ENCODE data around the gene NPR1. TPM values are rescaled to one million over a fixed set of nuclear protein-coding genes. Genes with fewer than 3 reads are reported as not detected.
"Not testable (repeated sequence)": the region's sequence is repeated elsewhere in the genome, so short reads cannot be mapped to it uniquely, and the experiment has no call there.

NPR1 gene
- total RNA-seq, 3 donors from 2014 or later, result 2.3 to 16.4 (median 6.0) TPM

- Histone ChIP-seq H3K9me3 (no peaks in the 10 kb centered on the region), H3K4me1 (ENCODE audit: low read depth) (no peaks in the 10 kb centered on the region), H3K36me3 (ENCODE audit: low read depth) (no peaks in the 10 kb centered on the region), H3K4me3 (no peak overlapping the region)
- no peak for TF ChIP-seq CTCF (IDR thresholded peaks at IDR 0.05)
- ATAC-seq, result no peak
- intact Hi-C loops (cut with DNase I, micrococcal nuclease), result no loop called here
- DNase-seq, result no peak
Measured at GRCh38 chr1:153699768-153700167, 21.3 kb downstream of the NPR1 start.

GRCh38 chr1:153705484-153705883, 27.0 kb downstream of the NPR1 start:
- TF ChIP-seq CTCF (IDR thresholded peaks at IDR 0.05), result no peak
- H3K9me3 ChIP-seq, result no peaks in the 10 kb centered on the region
- ATAC-seq (no peak), DNase-seq (no peak)
- no peaks in the 10 kb centered on the region for H3K4me1 ChIP-seq (ENCODE audit: low read depth)
- intact Hi-C loops (cut with DNase I, micrococcal nuclease), result no loop called here
- H3K4me3 ChIP-seq, result no peak overlapping the region
- H3K36me3 ChIP-seq (ENCODE audit: low read depth), result no peaks in the 10 kb centered on the region

GRCh38 chr1:153711026-153711425, 32.5 kb downstream of the NPR1 start:
- intact Hi-C loops (cut with DNase I, micrococcal nuclease), result no loop called here

GRCh38 chr1:153716211-153716610, 37.7 kb downstream of the NPR1 start:
- intact Hi-C loops (cut with DNase I, micrococcal nuclease); ATAC-seq; H3K4me3 ChIP-seq; H3K9me3 ChIP-seq; H3K4me1 ChIP-seq (ENCODE audit: low read depth); DNase-seq; H3K36me3 ChIP-seq (ENCODE audit: low read depth): not testable (repeated sequence)

More at GRCh38 chr1:153711026-153711425, 32.5 kb downstream of the NPR1 start:
- H3K9me3 ChIP-seq, result no peaks in the 10 kb centered on the region
- no peak for ATAC-seq
- no peak overlapping the region for H3K4me3 ChIP-seq
- H3K36me3 ChIP-seq (ENCODE audit: low read depth), result no peaks in the 10 kb centered on the region
- H3K4me1 ChIP-seq (ENCODE audit: low read depth), result peaks cover 2% of the 10 kb centered on the region
- DNase-seq, result no peak
- TF ChIP-seq CTCF (IDR thresholded peaks at IDR 0.05), result no peak

GRCh38 chr1:153717330-153717729, 38.8 kb downstream of the NPR1 start:
- Histone ChIP-seq H3K36me3 (ENCODE audit: low read depth) (no peaks in the 10 kb centered on the region), H3K9me3 (no peaks in the 10 kb centered on the region), H3K4me3 (no peak overlapping the region), H3K4me1 (ENCODE audit: low read depth) (no peaks in the 10 kb centered on the region)
- ATAC-seq (no peak), DNase-seq (no peak)
- TF ChIP-seq CTCF (IDR thresholded peaks at IDR 0.05), result no peak
- intact Hi-C loops (cut with DNase I, micrococcal nuclease), result no loop called here

- no peak for DNase-seq
- no peaks in the 10 kb centered on the region for H3K9me3 ChIP-seq
- peaks cover 3% of the 10 kb centered on the region for H3K36me3 ChIP-seq (ENCODE audit: low read depth)
- intact Hi-C loops (cut with DNase I, micrococcal nuclease), result no loop called here
- H3K4me1 ChIP-seq (ENCODE audit: low read depth), result no peaks in the 10 kb centered on the region
- ATAC-seq, result no peak
- H3K4me3 ChIP-seq, result no peak overlapping the region
- no peak for TF ChIP-seq CTCF (IDR thresholded peaks at IDR 0.05)
Measured at GRCh38 chr1:153723687-153724086, 45.2 kb downstream of the NPR1 start.

- H3K9me3 ChIP-seq; DNase-seq; intact Hi-C loops (cut with DNase I, micrococcal nuclease); H3K4me1 ChIP-seq (ENCODE audit: low read depth); H3K36me3 ChIP-seq (ENCODE audit: low read depth); H3K4me3 ChIP-seq; ATAC-seq: not testable (repeated sequence)
Measured at GRCh38 chr1:153724634-153725033, 46.1 kb downstream of the NPR1 start.
